K562 (cell line): ENCODE measurements around the gene SHANK3. TPM values are rescaled to one million over a fixed set of nuclear protein-coding genes. Genes with fewer than 3 reads are reported as not detected.
A peak's percentile ranks its signal among the peaks of the same experiment; 100 is the strongest.

ENCODE experiments used
- CTCF ChIP-seq, 3 experiments: IDR thresholded peaks in 2 of 3; conservative IDR thresholded peaks in 1 of 3; 2 replicates each; pipeline ENCODE4 v1.5.1; 2011 to 2012; ENCODE audit warnings: low read length in 3 of 3, mild to moderate bottlenecking in 3 of 3, control low read depth in 2 of 3, improper control_type of control experiment in 1 of 3, inconsistent platforms in 1 of 3, low read depth in 1 of 3, mixed read lengths in 1 of 3, moderate library complexity in 1 of 3; ENCODE audit not compliant: insufficient read depth in 2 of 3
- ILK ChIP-seq: fragments of 450-650 bp; IDR thresholded peaks from 2 replicates; pipeline ENCODE4 v1.6.1; 2016; ENCODE audit warnings: missing genetic modification characterization, low read depth, mild to moderate bottlenecking, missing compliant biosample characterization, moderate library complexity, borderline replicate concordance
- RNF2 ChIP-seq: sonication (generic); IDR thresholded peaks from 2 replicates; pipeline ENCODE4 v1.6.1; 2016
- RUNX1 ChIP-seq: sonication (generic); IDR thresholded peaks from 2 replicates; pipeline ENCODE4 v1.6.1; 2016; ENCODE audit warnings: antibody characterized with exemption, low read depth
- XRCC5 ChIP-seq: fragments of 200-400 bp; formaldehyde crosslinking; IDR thresholded peaks from 2 replicates; pipeline ENCODE4 v1.6.1; 2017; ENCODE audit warnings: low read depth, mild to moderate bottlenecking, low read length
- ZBTB7A ChIP-seq: IDR thresholded peaks from 2 replicates; pipeline ENCODE4 v1.6.1; 2011; ENCODE audit warnings: low read depth, mild to moderate bottlenecking, low read length, moderate library complexity, borderline replicate concordance; ENCODE audit not compliant: control insufficient read depth
- ZFP1 ChIP-seq: fragments of 450-650 bp; formaldehyde crosslinking; IDR thresholded peaks from 2 replicates; pipeline ENCODE4 v1.4.0; 2020; ENCODE audit warnings: mild to moderate bottlenecking, mixed read lengths
- polyA plus RNA-seq, 8 experiments: library from polyadenylated mRNA; depleted of rRNA in 4 of 8; stranded (reverse) in 5 of 8; unstranded in 3 of 8; fragments of >200 nt; fragmentation: Nextera tagmentation in 2 of 8; fragmentation: Illumina TruSeq in 1 of 8; extraction: Ambion mirVana in 2 of 8; extraction: Trizol in 1 of 8; gene quantifications; 2 replicates each; pipeline versions ENCODE4 v1.2.1 to v1.2.3, GENCODE V29; 2011 to 2014; ENCODE audit warnings: inconsistent platforms in 1 of 8, missing spikeins in 1 of 8
- total RNA-seq, 7 experiments: library from RNA; depleted of rRNA in 6 of 7; stranded (reverse); fragments of >200 nt in 6 of 7; fragmentation: Illumina TruSeq in 2 of 7; extraction: Trizol in 2 of 7; gene quantifications; 2 replicates each; pipeline versions ENCODE4 v1.2.1 to v1.2.3, GENCODE V29; 2011 to 2021; ENCODE audit warnings: low replicate concordance in 1 of 7

Gene SHANK3
- total and polyA plus RNA-seq, 9 of the 15 experiments (the other 6 are each of a cell fraction or from before 2014, with no cell fraction given), result 0.01 to 0.07 (median 0.03) TPM; not detected in 6

GRCh38 chr22:50696799-50697561, 24.4 kb downstream of the SHANK3 start (continued):
- TF ChIP-seq CTCF (IDR thresholded peaks at IDR 0.05 in 2 of 3, conservative IDR thresholded peaks at IDR 0.05 in 1 of 3; ENCODE audit: insufficient read depth in 2 of 3, low read depth in 1 of 3, low read length in 3 of 3), result peak in 2 of 3 experiments; percentile 30 to 48; a peak in 2 of 6 replicates
- TF ChIP-seq RNF2, result no peak
- TF ChIP-seq RUNX1, result no peak
- no peak for TF ChIP-seq ILK (tag)
- no peak for TF ChIP-seq XRCC5
- TF ChIP-seq ZBTB7A, result peak; percentile 80; the same call in 1 of the 2 replicates
- TF ChIP-seq ZFP1 (CRISPR knock-in tag), result no peak
